ENCODE results near the gene SPTLC2.

The SPTLC2 gene

DNA sequence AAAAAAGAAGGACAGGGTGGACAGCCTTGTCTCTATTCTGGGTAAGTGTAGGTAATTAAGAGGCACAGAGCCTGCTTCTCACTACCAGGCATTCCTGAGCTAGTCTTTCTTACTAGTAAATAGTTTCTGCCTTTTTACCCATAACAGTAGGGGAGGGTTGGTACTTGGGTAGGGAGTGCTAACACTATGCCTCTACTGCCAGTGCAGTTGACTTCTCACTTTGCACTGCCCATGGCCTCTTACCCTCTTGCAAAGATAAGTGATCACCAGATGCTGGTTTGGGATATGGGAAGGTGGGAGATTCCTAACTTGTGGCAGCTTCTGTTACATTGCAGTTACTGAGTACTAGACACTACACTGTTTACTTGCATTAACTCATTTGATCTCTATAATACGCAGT lies 146.9 kb downstream of the SPTLC2 start:
- Histone ChIP-seq H2AFZ (ENCODE audit: low read length) (no peak overlapping the region), H3K9me2 (replicated peaks; ENCODE audit: insufficient read depth, low read length) (no peaks in the 10 kb centered on the region), H3K27ac (ENCODE audit: low read length) (no peak overlapping the region), H4K20me1 (ENCODE audit: insufficient read depth, low read length) (no peaks in the 10 kb centered on the region), H3K79me2 (ENCODE audit: low read length) (no peaks in the 10 kb centered on the region), H3K27me3 (replicated peaks; ENCODE audit: insufficient read depth, low read length) (no peaks in the 10 kb centered on the region), H3K4me3 (ENCODE audit: low read length) (no peak overlapping the region), H3K9me3 (replicated peaks; ENCODE audit: insufficient read depth, low read length) (no peaks in the 10 kb centered on the region), H3K9ac (ENCODE audit: low read length) (no peak overlapping the region), H3F3A (ENCODE audit: insufficient read depth, low read length) (no peaks in the 10 kb centered on the region), H3K36me3 (replicated peaks; ENCODE audit: insufficient read depth, low read length) (no peaks in the 10 kb centered on the region), H3K4me2 (ENCODE audit: low read depth, low read length) (no peak overlapping the region), H3K4me1 (ENCODE audit: low read length) (no peaks in the 10 kb centered on the region)
- no peak for DNase-seq
- TF ChIP-seq, protein P1, sequence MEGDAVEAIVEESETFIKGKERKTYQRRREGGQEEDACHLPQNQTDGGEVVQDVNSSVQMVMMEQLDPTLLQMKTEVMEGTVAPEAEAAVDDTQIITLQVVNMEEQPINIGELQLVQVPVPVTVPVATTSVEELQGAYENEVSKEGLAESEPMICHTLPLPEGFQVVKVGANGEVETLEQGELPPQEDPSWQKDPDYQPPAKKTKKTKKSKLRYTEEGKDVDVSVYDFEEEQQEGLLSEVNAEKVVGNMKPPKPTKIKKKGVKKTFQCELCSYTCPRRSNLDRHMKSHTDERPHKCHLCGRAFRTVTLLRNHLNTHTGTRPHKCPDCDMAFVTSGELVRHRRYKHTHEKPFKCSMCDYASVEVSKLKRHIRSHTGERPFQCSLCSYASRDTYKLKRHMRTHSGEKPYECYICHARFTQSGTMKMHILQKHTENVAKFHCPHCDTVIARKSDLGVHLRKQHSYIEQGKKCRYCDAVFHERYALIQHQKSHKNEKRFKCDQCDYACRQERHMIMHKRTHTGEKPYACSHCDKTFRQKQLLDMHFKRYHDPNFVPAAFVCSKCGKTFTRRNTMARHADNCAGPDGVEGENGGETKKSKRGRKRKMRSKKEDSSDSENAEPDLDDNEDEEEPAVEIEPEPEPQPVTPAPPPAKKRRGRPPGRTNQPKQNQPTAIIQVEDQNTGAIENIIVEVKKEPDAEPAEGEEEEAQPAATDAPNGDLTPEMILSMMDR (IDR thresholded peaks at IDR 0.05; ENCODE audit: low read length): no peak
- TF ChIP-seq EZH2 (optimal IDR thresholded peaks at IDR 0.05; ENCODE audit: low read depth, low read length): no peak
- no peak for TF ChIP-seq EZH2phosphoT487 (IDR thresholded peaks at IDR 0.05; ENCODE audit: low read length)

DNA sequence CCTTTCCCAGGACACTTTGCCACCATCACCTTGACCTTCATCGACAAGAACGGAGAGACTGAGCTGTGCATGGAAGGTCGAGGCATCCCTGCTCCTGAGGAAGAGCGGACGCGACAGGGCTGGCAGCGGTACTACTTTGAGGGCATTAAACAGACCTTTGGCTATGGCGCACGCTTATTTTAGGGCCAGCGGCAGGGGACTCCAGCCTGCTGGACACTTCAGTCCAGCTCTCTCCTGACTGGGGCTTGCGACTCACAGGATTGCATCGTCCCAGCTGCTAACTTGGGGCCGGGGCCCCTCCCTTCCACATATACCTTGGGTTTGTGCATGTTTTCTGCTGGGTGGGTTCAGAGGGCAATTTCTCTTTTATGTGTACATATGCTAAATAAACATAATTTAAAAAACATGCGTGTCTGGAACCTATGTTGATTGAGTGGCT lies 147.4 kb downstream of the SPTLC2 start:
- TF ChIP-seq EZH2phosphoT487 (IDR thresholded peaks at IDR 0.05; ENCODE audit: low read length): no peak
- TF ChIP-seq, protein P1 (IDR thresholded peaks at IDR 0.05; ENCODE audit: low read length): no peak
- TF ChIP-seq EZH2 (optimal IDR thresholded peaks at IDR 0.05; ENCODE audit: low read depth, low read length): no peak
- Histone ChIP-seq H2AFZ (ENCODE audit: low read length) (no peak overlapping the region), H4K20me1 (ENCODE audit: insufficient read depth, low read length) (no peaks in the 10 kb centered on the region), H3K4me1 (ENCODE audit: low read length) (no peaks in the 10 kb centered on the region), H3K27ac (ENCODE audit: low read length) (no peak overlapping the region), H3K9me3 (replicated peaks; ENCODE audit: insufficient read depth, low read length) (no peaks in the 10 kb centered on the region), H3K4me2 (ENCODE audit: low read depth, low read length) (no peak overlapping the region), H3K36me3 (replicated peaks; ENCODE audit: insufficient read depth, low read length) (no peaks in the 10 kb centered on the region), H3K9me2 (replicated peaks; ENCODE audit: insufficient read depth, low read length) (no peaks in the 10 kb centered on the region), H3F3A (ENCODE audit: insufficient read depth, low read length) (no peaks in the 10 kb centered on the region), H3K27me3 (replicated peaks; ENCODE audit: insufficient read depth, low read length) (no peaks in the 10 kb centered on the region), H3K4me3 (ENCODE audit: low read length) (no peak overlapping the region), H3K79me2 (ENCODE audit: low read length) (no peaks in the 10 kb centered on the region), H3K9ac (ENCODE audit: low read length) (no peak overlapping the region)
- no peak for DNase-seq

DNA sequence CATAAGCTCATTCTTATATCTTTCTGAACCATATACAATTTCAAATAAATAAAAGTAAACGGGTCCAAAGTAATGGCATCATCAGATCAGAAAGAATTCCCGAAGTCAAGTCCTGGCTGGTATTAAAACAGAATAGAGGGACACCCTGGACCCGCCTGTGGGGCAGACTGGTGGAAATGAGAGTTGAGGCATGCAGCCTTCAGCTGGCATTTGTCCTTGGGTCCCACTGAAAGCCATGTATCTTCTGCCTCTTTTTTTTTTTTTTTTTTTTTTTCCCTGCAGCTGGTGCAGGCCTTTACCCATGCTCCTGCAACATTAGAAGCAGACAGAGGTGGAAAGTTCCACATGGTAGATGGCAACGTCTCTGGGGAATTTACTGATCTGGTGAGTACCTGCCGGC lies 148.6 kb downstream of the SPTLC2 start:
- Histone ChIP-seq H3K9ac (ENCODE audit: low read length) (no peak overlapping the region), H3K9me3 (replicated peaks; ENCODE audit: insufficient read depth, low read length) (no peaks in the 10 kb centered on the region), H3K79me2 (ENCODE audit: low read length) (no peaks in the 10 kb centered on the region), H2AFZ (ENCODE audit: low read length) (no peak overlapping the region), H3K4me1 (ENCODE audit: low read length) (no peaks in the 10 kb centered on the region), H3K4me2 (ENCODE audit: low read depth, low read length) (no peak overlapping the region), H3K4me3 (ENCODE audit: low read length) (no peak overlapping the region), H3K27ac (ENCODE audit: low read length) (no peak overlapping the region), H3F3A (ENCODE audit: insufficient read depth, low read length) (no peaks in the 10 kb centered on the region), H3K27me3 (replicated peaks; ENCODE audit: insufficient read depth, low read length) (no peaks in the 10 kb centered on the region), H3K36me3 (replicated peaks; ENCODE audit: insufficient read depth, low read length) (no peaks in the 10 kb centered on the region), H3K9me2 (replicated peaks; ENCODE audit: insufficient read depth, low read length) (no peaks in the 10 kb centered on the region), H4K20me1 (ENCODE audit: insufficient read depth, low read length) (no peaks in the 10 kb centered on the region)
- no peak for TF ChIP-seq EZH2 (optimal IDR thresholded peaks at IDR 0.05; ENCODE audit: low read depth, low read length)
- TF ChIP-seq, protein P1 (IDR thresholded peaks at IDR 0.05; ENCODE audit: low read length): no peak
- no peak for DNase-seq
